ENCODE results near the gene EXOC2. TPM values are rescaled to one million over a fixed set of nuclear protein-coding genes. Genes with fewer than 3 reads are reported as not detected.

EXOC2 gene
- total and polyA plus RNA-seq, 10 donors = 7.0 to 32.8 (median 25.3) TPM

DNA sequence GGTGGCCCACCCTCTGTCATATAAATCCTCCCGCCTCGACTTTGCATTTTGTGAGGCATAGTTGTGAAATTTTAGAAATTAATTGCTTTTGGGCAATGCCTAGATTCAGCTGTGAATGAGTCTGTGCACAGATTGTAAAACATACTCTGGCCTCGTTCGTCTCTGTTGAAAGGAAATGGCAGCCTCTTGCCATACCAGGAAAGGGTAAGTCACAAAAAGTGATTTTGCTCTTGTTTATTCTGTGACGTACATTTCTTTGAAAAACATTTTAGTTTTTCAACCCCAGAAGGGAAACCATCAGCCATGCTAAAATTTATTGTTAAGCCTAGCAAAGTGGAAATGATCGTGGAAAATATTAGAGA lies 15.3 kb upstream of the EXOC2 start:
- no peak overlapping the region for H3K27ac ChIP-seq
- 80 to 87% (median 83%) methylated on average over 6 of the region's 6 CpGs for WGBS, 5 donors

DNA sequence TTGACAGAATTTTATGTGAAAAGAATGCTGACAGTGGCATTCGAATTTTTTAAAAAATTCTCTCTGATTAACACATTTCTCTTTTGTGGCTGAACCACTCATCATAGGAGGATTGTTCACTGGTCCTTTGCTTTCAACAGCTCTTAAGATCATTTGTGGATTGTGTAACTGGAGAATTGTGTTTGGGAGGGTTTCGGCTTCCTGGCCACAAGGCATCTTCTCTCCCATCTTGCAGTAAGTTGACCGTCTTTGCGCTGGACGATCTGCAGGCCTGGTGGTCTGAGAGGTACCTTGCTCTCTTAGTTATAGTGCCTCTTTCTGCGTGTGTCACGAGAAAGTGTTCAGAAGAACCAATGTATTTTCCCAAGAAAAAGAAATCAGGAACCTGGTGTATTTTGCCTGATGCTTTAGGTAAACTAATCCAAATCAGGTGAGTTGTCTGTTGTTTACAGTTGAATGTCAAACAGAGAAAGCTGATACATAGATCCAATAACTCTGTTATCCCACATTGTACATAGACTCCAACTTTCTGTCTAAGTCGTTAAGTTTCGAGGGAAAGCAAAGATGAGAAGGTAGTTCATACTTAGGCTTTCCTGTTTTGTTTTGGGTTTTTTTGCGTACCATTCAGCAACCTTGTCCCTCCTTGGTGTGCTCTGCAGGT lies 14.8 kb upstream of the EXOC2 start:
- Histone ChIP-seq H3K9me3 (no peaks in the 10 kb centered on the region), H3K4me3 (no peak overlapping the region), H3K27me3 (replicated peaks in 1 of 7) (no peaks in the 10 kb centered on the region), H3K36me3 (no peaks in the 10 kb centered on the region), H3K27ac (no peak overlapping the region), H3K4me1 (peaks cover 7 to 26% (median 17%) of the 10 kb centered on the region in 6 donors)
- 91 to 98% (median 94%) methylated on average over 10 of the region's 10 CpGs for WGBS, 5 donors
- no peak for DNase-seq
- intact Hi-C loops (cut with DNase I; ENCODE audit: low total_unique reads) = no loop called here
- TF ChIP-seq POLR2AphosphoS5 (IDR thresholded peaks at IDR 0.05) (no peak), POLR2A (IDR thresholded peaks at IDR 0.05) (no peak)
- TF ChIP-seq, protein P1, sequence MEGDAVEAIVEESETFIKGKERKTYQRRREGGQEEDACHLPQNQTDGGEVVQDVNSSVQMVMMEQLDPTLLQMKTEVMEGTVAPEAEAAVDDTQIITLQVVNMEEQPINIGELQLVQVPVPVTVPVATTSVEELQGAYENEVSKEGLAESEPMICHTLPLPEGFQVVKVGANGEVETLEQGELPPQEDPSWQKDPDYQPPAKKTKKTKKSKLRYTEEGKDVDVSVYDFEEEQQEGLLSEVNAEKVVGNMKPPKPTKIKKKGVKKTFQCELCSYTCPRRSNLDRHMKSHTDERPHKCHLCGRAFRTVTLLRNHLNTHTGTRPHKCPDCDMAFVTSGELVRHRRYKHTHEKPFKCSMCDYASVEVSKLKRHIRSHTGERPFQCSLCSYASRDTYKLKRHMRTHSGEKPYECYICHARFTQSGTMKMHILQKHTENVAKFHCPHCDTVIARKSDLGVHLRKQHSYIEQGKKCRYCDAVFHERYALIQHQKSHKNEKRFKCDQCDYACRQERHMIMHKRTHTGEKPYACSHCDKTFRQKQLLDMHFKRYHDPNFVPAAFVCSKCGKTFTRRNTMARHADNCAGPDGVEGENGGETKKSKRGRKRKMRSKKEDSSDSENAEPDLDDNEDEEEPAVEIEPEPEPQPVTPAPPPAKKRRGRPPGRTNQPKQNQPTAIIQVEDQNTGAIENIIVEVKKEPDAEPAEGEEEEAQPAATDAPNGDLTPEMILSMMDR (IDR thresholded peaks at IDR 0.05 in 8 of 11, conservative IDR thresholded peaks at IDR 0.05 in 3 of 11) = no peak

More for the DNA sequence above, 15.3 kb upstream of the EXOC2 start:
- H3K36me3 ChIP-seq = no peaks in the 10 kb centered on the region
- intact Hi-C loops (cut with DNase I; ENCODE audit: low total_unique reads) = no loop called here
- TF ChIP-seq, protein P1 (IDR thresholded peaks at IDR 0.05 in 8 of 11, conservative IDR thresholded peaks at IDR 0.05 in 3 of 11) = no peak
- TF ChIP-seq POLR2AphosphoS5 (IDR thresholded peaks at IDR 0.05) (no peak), POLR2A (IDR thresholded peaks at IDR 0.05) (no peak)
- H3K4me1 ChIP-seq = peaks cover 7 to 26% (median 17%) of the 10 kb centered on the region in 6 donors
- no peaks in the 10 kb centered on the region for H3K27me3 ChIP-seq (replicated peaks in 1 of 7)
- no peak overlapping the region for H3K4me3 ChIP-seq
- DNase-seq = no peak
- H3K9me3 ChIP-seq = no peaks in the 10 kb centered on the region

- 77 to 91% (median 85%) methylated on average over 8 of the region's 8 CpGs for WGBS, 5 donors
- no peaks in the 10 kb centered on the region for H3K36me3 ChIP-seq
- no peaks in the 10 kb centered on the region for H3K27me3 ChIP-seq (replicated peaks in 1 of 7)
- H3K27ac ChIP-seq = no peak overlapping the region
- no peak overlapping the region for H3K4me3 ChIP-seq
- H3K4me1 ChIP-seq = peaks cover 5 to 25% (median 16%) of the 10 kb centered on the region in 6 donors
- intact Hi-C loops (cut with DNase I; ENCODE audit: low total_unique reads) = no loop called here
- no peak for TF ChIP-seq POLR2AphosphoS5 (IDR thresholded peaks at IDR 0.05)
- TF ChIP-seq, protein P1 (IDR thresholded peaks at IDR 0.05 in 8 of 11, conservative IDR thresholded peaks at IDR 0.05 in 3 of 11) = no peak
- TF ChIP-seq POLR2A (IDR thresholded peaks at IDR 0.05) = no peak
- no peaks in the 10 kb centered on the region for H3K9me3 ChIP-seq
- DNase-seq = no peak
Measured at GRCh38 chr6:706819-707381, 14.0 kb upstream of the EXOC2 start.

DNA sequence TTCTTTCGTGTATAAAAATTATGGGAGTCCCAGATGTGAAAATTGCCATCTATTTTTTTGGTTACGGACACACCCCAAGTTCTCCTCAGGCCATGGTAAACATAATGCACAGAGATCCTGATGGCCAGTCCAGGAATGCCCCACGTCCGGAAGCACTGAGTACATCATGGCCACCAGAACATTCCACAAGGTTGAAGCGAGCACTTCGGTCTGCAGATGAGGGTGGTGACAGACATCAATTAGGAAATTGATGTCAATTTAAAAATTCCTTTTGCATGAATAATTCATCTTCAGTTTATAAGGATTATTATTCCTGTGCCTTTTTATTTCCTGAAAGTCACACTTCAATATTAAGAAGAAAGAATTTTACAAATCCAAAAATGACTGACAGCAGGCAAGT lies 13.2 kb upstream of the EXOC2 start:
- H3K27me3 ChIP-seq (replicated peaks in 1 of 7) = no peaks in the 10 kb centered on the region
- intact Hi-C loops (cut with DNase I; ENCODE audit: low total_unique reads) = no loop called here
- no peak overlapping the region for H3K27ac ChIP-seq
- WGBS, 5 donors = 89 to 95% (median 92%) methylated on average over 6 of the region's 6 CpGs
- no peaks in the 10 kb centered on the region for H3K9me3 ChIP-seq
- H3K36me3 ChIP-seq = no peaks in the 10 kb centered on the region
- no peak for DNase-seq
- H3K4me3 ChIP-seq = no peak overlapping the region
- TF ChIP-seq POLR2AphosphoS5 (IDR thresholded peaks at IDR 0.05) = no peak
- no peak for TF ChIP-seq POLR2A (IDR thresholded peaks at IDR 0.05)
- TF ChIP-seq, protein P1 (IDR thresholded peaks at IDR 0.05 in 8 of 11, conservative IDR thresholded peaks at IDR 0.05 in 3 of 11) = no peak
- H3K4me1 ChIP-seq = peaks cover 0 to 17% (median 11%) of the 10 kb centered on the region in 6 donors

Data from spleen (tissue), 11 donors.